ENCODE results near the gene STXBP6. TPM values are rescaled to one million over a fixed set of nuclear protein-coding genes. Genes with fewer than 3 reads are reported as not detected.

The STXBP6 gene
- total RNA-seq, 4 donors from 2014 or later: 34.9 to 62.1 (median 45.5) TPM

- Histone ChIP-seq H3K4me1 (no peaks in the 10 kb centered on the region), H3K36me3 (no peaks in the 10 kb centered on the region), H3K9me3 (no peaks in the 10 kb centered on the region), H3K4me3 (no peak overlapping the region), H3K27ac (no peak overlapping the region), H3K27me3 (no peaks in the 10 kb centered on the region)
- 68% methylated on average over 2 of the region's 2 CpGs for WGBS
- no peak for DNase-seq (ENCODE audit: low spot score in 2 of 2)
- TF ChIP-seq POLR2A (IDR thresholded peaks at IDR 0.05) (no peak), POLR2AphosphoS5 (IDR thresholded peaks at IDR 0.05) (no peak), CTCF (IDR thresholded peaks at IDR 0.05) (no peak), EP300 (IDR thresholded peaks at IDR 0.05) (no peak)
Measured at GRCh38 chr14:24843494-24843893, 206.5 kb downstream of the STXBP6 start.

- Histone ChIP-seq H3K36me3 (no peaks in the 10 kb centered on the region), H3K4me3 (no peak overlapping the region), H3K4me1 (no peaks in the 10 kb centered on the region), H3K27ac (no peak overlapping the region), H3K27me3 (no peaks in the 10 kb centered on the region), H3K9me3 (no peaks in the 10 kb centered on the region)
- DNase-seq (ENCODE audit: low spot score in 2 of 2): no peak
- 87% methylated on average over 2 of the region's 2 CpGs for WGBS
- TF ChIP-seq POLR2A (IDR thresholded peaks at IDR 0.05) (no peak), POLR2AphosphoS5 (IDR thresholded peaks at IDR 0.05) (no peak), EP300 (IDR thresholded peaks at IDR 0.05) (no peak), CTCF (IDR thresholded peaks at IDR 0.05) (no peak)
Measured at GRCh38 chr14:24840204-24840893, 209.6 kb downstream of the STXBP6 start.

GRCh38 chr14:24839617-24840203, 210.2 kb downstream of the STXBP6 start:
- WGBS: 98% methylated on average over 3 of the region's 3 CpGs
- TF ChIP-seq CTCF (IDR thresholded peaks at IDR 0.05) (no peak), POLR2AphosphoS5 (IDR thresholded peaks at IDR 0.05) (no peak), POLR2A (IDR thresholded peaks at IDR 0.05) (no peak)
- DNase-seq (ENCODE audit: low spot score in 2 of 2): no peak
- H3K27me3 ChIP-seq: no peaks in the 10 kb centered on the region
- no peaks in the 10 kb centered on the region for H3K9me3 ChIP-seq
- no peaks in the 10 kb centered on the region for H3K4me1 ChIP-seq
- H3K27ac ChIP-seq: no peak overlapping the region
- no peaks in the 10 kb centered on the region for H3K36me3 ChIP-seq
- no peak overlapping the region for H3K4me3 ChIP-seq

- no peaks in the 10 kb centered on the region for H3K36me3 ChIP-seq
- WGBS: 58% methylated on average over 4 of the region's 4 CpGs
- no peak overlapping the region for H3K4me3 ChIP-seq
- H3K9me3 ChIP-seq: no peaks in the 10 kb centered on the region
- no peaks in the 10 kb centered on the region for H3K4me1 ChIP-seq
- TF ChIP-seq POLR2A (IDR thresholded peaks at IDR 0.05) (no peak), EP300 (IDR thresholded peaks at IDR 0.05) (no peak), POLR2AphosphoS5 (IDR thresholded peaks at IDR 0.05) (no peak), CTCF (IDR thresholded peaks at IDR 0.05) (no peak)
- no peak for DNase-seq (ENCODE audit: low spot score in 2 of 2)
- no peak overlapping the region for H3K27ac ChIP-seq
- H3K27me3 ChIP-seq: no peaks in the 10 kb centered on the region
Measured at GRCh38 chr14:24838945-24839616, 210.9 kb downstream of the STXBP6 start.

Measured in suprapubic skin (tissue), 4 donors.